Frontal cortex (tissue), 4 donors: Measurements from ENCODE around the gene IL17F. TPM values are rescaled to one million over a fixed set of nuclear protein-coding genes. Genes with fewer than 3 reads are reported as not detected.
"Not testable (repeated sequence)": the region's sequence is repeated elsewhere in the genome, so short reads cannot be mapped to it uniquely, and the experiment has no call there.

Experiments
- DNase-seq, 2 donors: peaks; one replicate each; pipeline ENCODE4 v3.0.0; 2012; ENCODE audit warnings: low spot score in 2 of 2
- FAIRE-seq: peaks from 2 replicates; lab custom pipeline; 2012; peaks lifted over from hg19 to GRCh38; lab: Jason Lieb, UNC
- total RNA-seq: library from RNA; depleted of rRNA; stranded (reverse); fragments of >200 nt; gene quantifications from one replicate; pipeline ENCODE4 v1.2.3, GENCODE V29; 2014
- donor health status: control.
- donor health status: control.
- donor health status: control.

The IL17F gene
- total RNA-seq, 1 donor from 2014 or later: not detected

DNA sequence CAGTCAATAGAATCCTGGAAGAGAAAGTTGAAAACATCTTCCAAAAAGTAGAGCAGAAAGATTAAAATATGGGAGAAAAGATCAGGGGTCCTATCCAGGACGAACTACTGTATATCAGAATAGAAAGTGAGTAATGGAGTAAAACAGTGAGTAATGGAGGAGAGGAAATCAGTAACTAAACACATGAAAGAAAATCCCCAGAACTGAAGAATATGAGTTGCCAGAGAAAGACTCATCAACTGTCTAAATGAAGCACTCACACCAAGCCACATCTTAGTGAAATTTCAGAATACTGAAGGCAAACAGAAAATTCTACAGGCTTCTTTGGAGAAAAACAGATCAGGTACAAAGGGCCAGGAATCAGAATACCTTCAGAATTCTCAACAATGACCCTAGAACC lies 43.3 kb downstream of the IL17F start:
- DNase-seq: no peak
- no peak for FAIRE-seq

DNA sequence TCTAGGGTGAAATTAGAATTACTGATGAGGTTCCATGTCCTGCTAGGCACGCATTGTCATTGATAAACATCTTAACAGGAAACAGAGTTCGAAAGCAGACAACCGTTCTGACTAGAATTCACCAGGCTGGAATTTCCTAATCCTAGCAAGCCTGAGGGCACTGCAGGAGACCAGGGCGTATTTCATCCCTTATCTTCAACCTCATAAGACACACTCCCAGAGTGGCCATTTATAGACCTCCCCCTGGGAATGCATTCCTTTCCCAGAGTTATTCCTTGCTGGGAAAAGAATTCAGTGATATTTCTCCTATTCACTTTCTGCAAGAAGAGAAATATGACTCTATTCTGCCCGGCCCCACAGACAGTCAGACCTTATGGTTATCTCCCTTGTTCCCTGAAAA lies 44.2 kb downstream of the IL17F start:
- not testable (repeated sequence) for FAIRE-seq, DNase-seq

DNA sequence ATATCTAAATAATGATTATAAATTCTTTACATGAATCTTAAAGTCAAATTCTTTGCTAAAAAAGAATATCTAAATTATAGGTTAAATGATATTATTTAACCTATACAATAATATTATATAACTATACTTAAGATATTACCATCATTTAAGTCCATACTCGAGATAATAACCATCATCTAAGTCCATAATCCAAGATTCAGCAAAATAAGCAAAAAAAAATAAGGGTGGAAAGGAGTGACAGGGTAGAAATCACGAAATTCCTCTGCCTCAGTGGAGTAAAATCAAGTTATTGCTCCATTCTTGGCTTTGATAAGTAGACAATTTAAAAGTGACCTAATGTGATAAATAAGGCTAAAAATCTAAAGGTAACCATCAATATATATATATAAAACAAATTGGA lies 48.4 kb downstream of the IL17F start:
- FAIRE-seq (no peak), DNase-seq (no peak)

DNA sequence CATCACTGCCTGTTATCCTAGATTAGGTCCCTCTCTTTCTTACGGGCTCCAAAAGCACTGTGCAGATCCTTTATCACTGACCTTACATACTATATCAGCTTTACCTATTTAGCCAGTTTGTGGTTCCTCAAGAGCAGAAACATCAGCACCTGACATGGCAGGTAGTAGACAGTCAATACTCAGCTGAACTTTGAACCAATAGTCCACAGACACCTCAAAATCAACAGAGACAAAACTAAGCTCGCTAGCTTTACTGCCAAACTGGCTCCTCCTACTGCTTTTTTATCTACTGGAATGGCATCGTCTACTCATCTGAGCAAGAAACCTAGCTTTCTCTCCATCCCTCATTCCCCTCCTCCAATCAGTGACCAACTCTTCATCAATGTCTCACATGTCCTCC lies 52.5 kb downstream of the IL17F start:
- FAIRE-seq (no peak), DNase-seq (no peak)

DNA sequence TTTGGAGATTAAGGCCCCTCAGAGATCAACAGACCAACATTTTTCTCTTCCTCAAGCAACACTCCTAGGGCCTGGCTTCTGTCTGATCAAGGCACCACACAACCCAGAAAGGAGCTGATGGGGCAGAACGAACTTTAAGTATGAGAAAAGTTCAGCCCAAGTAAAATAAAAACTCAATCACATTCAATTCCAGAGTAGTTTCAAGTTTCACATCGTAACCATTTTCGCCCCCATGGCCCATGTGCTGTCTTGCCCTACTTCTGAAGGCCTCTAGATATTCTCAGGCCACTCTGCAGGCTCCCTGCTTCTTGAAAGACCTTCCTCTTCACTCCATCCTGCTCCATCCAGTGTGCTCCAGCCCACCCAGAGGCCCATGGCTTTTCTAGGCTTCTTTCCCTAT lies 53.9 kb downstream of the IL17F start:
- DNase-seq (no peak), FAIRE-seq (no peak)

DNA sequence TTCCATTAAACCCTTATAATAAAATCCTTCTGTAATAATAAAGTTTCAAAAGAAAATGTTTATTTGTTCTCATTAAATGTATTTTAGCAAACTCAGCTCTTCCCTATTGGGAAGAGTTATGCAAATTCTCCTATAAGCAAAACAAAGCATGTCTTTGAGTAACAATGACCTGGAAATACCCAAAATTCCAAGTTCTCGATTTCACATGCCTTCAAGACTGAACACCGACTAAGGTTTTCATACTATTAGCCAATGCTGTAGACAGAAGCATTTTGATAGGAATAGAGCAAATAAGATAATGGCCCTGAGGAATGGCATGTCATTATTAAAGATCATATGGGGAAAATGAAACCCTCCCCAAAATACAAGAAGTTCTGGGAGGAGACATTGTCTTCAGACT lies 54.3 kb downstream of the IL17F start:
- FAIRE-seq (no peak), DNase-seq (no peak)

DNA sequence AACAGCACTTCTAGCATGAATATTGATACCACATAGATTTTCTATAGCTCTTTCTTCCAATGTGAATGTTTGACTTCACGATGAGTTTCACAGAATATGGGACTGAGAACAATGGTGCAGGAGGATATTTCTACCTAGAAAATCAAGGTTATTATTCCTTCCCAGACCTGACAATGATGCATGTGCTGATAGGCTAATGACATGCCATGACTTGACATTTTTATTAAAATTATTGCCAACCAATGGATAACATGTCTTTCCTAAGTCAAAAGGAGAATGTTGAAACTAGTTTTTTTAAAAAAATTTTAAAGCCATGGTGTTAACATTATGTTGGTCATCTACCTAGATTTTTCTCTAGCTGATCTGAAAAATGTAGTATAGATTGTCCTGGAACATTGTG lies 57.2 kb downstream of the IL17F start:
- DNase-seq: no peak
- no peak for FAIRE-seq

Other genes starting within 250 kb of the IL17F start
- not detected for gene PKHD1, start 156.9 kb downstream of the IL17F start, total RNA-seq
- gene IL17A, start 58.1 kb downstream of the IL17F start, total RNA-seq: not detected
- 11.0 TPM for gene MCM3, start 40.2 kb upstream of the IL17F start, total RNA-seq
- 12.6 TPM for gene PAQR8, start 117.7 kb upstream of the IL17F start, total RNA-seq
- 22.4 TPM for gene EFHC1, start 175.8 kb upstream of the IL17F start, total RNA-seq